PC-9 (cell line): ENCODE results near the gene ZNF362.

Source experiments
- EZH2 ChIP-seq: fragments of 200-600 bp; sonication (generic); IDR thresholded peaks from 2 replicates; pipeline ENCODE4 v1.8.0; 2017; ENCODE audit warnings: antibody characterized with exemption, low read depth
- TF ChIP-seq, protein P1 (sequence below): fragments of 200-600 bp; sonication (generic); conservative IDR thresholded peaks from 2 replicates; pipeline ENCODE4 v1.6.1; 2017; ENCODE audit warnings: mixed run types, antibody characterized with exemption, mild to moderate bottlenecking, moderate library complexity

DNA sequence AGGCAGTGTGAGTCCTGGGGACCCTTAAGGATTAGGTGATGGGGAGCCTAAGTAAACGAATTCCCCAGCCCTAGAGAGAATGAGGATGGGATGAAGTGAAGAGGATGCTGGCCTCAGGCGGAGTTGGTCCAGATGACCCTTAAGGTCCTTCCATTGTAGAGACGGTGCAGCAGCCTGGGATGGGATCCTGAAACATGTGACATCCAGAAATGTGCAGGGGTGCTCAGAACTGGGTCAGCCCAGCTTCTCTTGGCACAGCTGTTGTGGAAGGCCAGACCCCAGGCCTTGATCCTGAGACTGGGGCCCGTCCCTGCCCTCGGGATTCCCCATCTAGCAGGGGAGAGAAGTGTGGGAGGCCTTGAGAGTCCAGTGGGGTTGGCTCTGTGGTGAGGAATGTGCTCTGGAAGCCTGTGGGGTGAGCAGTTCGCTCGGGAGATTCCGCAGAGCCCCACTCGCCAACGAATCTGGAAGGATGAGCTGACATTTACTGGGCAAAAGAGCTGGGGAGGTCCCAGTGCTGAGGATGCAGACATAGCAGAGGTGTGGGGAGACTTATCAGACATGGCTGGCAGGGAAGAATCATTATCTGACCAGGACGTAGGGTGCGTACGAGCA, 36.5 kb downstream of the ZNF362 start:
- TF ChIP-seq, protein P1, sequence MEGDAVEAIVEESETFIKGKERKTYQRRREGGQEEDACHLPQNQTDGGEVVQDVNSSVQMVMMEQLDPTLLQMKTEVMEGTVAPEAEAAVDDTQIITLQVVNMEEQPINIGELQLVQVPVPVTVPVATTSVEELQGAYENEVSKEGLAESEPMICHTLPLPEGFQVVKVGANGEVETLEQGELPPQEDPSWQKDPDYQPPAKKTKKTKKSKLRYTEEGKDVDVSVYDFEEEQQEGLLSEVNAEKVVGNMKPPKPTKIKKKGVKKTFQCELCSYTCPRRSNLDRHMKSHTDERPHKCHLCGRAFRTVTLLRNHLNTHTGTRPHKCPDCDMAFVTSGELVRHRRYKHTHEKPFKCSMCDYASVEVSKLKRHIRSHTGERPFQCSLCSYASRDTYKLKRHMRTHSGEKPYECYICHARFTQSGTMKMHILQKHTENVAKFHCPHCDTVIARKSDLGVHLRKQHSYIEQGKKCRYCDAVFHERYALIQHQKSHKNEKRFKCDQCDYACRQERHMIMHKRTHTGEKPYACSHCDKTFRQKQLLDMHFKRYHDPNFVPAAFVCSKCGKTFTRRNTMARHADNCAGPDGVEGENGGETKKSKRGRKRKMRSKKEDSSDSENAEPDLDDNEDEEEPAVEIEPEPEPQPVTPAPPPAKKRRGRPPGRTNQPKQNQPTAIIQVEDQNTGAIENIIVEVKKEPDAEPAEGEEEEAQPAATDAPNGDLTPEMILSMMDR: no peak
- no peak for TF ChIP-seq EZH2
